HEK293 (cell line): Measurements from ENCODE around the gene PACS1.

ENCODE experiments used
- ATF2 ChIP-seq: fragments of 450-650 bp; formaldehyde crosslinking; IDR thresholded peaks from 2 replicates; pipeline ENCODE4 v1.5.1; 2016; ENCODE audit warnings: missing biosample characterization, missing genetic modification characterization, low read depth
- EGR2 ChIP-seq: fragments of 450-650 bp; formaldehyde crosslinking; IDR thresholded peaks from 2 replicates; pipeline ENCODE4 v1.5.1; 2016; ENCODE audit warnings: low read depth, missing biosample characterization, missing genetic modification characterization
- GFI1B ChIP-seq: fragments of 450-650 bp; formaldehyde crosslinking; IDR thresholded peaks from 2 replicates; pipeline ENCODE4 v1.5.1; 2016; ENCODE audit warnings: missing biosample characterization, missing genetic modification characterization
- MZF1 ChIP-seq: fragments of 450-650 bp; formaldehyde crosslinking; IDR thresholded peaks from 2 replicates; pipeline ENCODE4 v1.5.1; 2017; ENCODE audit warnings: missing biosample characterization, missing genetic modification characterization, borderline replicate concordance
- ZNF146 ChIP-seq: fragments of 450-650 bp; formaldehyde crosslinking; IDR thresholded peaks from 2 replicates; pipeline ENCODE4 v1.5.1; 2016; ENCODE audit warnings: missing biosample characterization, missing genetic modification characterization
- ZNF23 ChIP-seq: fragments of 450-650 bp; formaldehyde crosslinking; IDR thresholded peaks from 2 replicates; pipeline ENCODE4 v1.5.1; 2016; ENCODE audit warnings: missing biosample characterization, missing genetic modification characterization, borderline replicate concordance
- ZNF670 ChIP-seq: fragments of 450-650 bp; formaldehyde crosslinking; IDR thresholded peaks from 2 replicates; pipeline ENCODE4 v1.5.1; 2016; ENCODE audit warnings: missing biosample characterization, missing genetic modification characterization, low read depth
- ZNF843 ChIP-seq: fragments of 450-650 bp; formaldehyde crosslinking; IDR thresholded peaks from 2 replicates; pipeline ENCODE4 v1.5.1; 2016; ENCODE audit warnings: missing biosample characterization, missing genetic modification characterization
- TF ChIP-seq, protein P1 (sequence below): fragments of 450-650 bp; formaldehyde crosslinking; IDR thresholded peaks from 2 replicates; pipeline ENCODE4 v1.5.1; 2016; ENCODE audit warnings: missing biosample characterization, missing genetic modification characterization
- TF ChIP-seq, protein P2 (sequence below): fragments of 450-650 bp; formaldehyde crosslinking; IDR thresholded peaks from 2 replicates; pipeline ENCODE4 v1.5.1; 2016; ENCODE audit warnings: missing biosample characterization, missing genetic modification characterization
- TF ChIP-seq, protein P3 (sequence below): fragments of 450-650 bp; formaldehyde crosslinking; IDR thresholded peaks from 2 replicates; pipeline ENCODE4 v1.5.1; 2016; ENCODE audit warnings: missing biosample characterization, missing genetic modification characterization
- TF ChIP-seq, protein P4 (sequence below): fragments of 450-650 bp; formaldehyde crosslinking; IDR thresholded peaks from 2 replicates; pipeline ENCODE4 v1.5.1; 2016; ENCODE audit warnings: missing biosample characterization, missing genetic modification characterization, borderline replicate concordance
- TF ChIP-seq, protein P5 (sequence below): sonication (generic); formaldehyde crosslinking; IDR thresholded peaks from 2 replicates; pipeline ENCODE4 v1.8.1; 2022; ENCODE audit warnings: mild to moderate bottlenecking, moderate library complexity, missing genetic modification reagents
- TF ChIP-seq, protein P6 (sequence below): fragments of 450-650 bp; formaldehyde crosslinking; IDR thresholded peaks from 2 replicates; pipeline ENCODE4 v1.5.1; 2016; ENCODE audit warnings: missing biosample characterization, missing genetic modification characterization

DNA sequence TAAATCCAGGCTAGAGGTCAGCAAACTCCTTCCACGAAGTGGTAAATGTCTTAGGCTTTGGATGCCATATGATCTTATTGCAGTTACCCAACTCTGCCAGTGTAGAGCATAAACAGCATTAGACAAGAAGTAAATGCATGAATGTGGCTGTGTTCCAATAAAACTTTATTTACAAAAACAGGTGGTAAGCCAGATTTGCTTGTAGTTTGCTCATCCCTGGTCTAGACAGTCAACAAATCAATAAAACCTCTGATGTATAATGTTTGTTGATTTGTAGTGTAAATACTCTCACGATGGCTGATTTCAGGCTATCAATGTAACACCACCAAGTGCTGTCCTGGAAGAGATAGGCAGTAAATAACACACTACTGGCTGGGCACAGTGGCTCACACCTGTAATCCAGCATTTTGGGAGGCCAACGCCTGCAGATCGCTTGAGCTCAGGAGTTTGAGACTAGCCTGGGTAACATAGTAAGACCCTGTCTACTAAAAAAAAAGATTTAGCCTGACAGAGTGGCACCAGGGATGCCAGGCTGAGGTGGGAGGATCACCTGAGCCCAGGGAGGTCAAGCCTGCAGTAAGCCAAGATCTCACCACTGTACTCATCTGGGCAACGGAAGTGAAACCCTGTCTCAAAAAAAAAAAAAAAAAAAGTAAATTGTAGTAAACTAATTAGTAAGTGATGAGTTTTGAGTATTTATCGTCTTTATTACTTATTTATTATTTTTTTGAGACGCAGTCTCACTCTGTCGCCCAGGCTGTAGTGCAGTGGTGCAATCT is 36.9 kb upstream of the PACS1 start:
- TF ChIP-seq, protein P1, sequence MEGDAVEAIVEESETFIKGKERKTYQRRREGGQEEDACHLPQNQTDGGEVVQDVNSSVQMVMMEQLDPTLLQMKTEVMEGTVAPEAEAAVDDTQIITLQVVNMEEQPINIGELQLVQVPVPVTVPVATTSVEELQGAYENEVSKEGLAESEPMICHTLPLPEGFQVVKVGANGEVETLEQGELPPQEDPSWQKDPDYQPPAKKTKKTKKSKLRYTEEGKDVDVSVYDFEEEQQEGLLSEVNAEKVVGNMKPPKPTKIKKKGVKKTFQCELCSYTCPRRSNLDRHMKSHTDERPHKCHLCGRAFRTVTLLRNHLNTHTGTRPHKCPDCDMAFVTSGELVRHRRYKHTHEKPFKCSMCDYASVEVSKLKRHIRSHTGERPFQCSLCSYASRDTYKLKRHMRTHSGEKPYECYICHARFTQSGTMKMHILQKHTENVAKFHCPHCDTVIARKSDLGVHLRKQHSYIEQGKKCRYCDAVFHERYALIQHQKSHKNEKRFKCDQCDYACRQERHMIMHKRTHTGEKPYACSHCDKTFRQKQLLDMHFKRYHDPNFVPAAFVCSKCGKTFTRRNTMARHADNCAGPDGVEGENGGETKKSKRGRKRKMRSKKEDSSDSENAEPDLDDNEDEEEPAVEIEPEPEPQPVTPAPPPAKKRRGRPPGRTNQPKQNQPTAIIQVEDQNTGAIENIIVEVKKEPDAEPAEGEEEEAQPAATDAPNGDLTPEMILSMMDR (tag by site-specific recombination): no peak
- TF ChIP-seq MZF1: no peak
- no peak for TF ChIP-seq ZNF23 (tag by site-specific recombination)
- TF ChIP-seq, protein P2, sequence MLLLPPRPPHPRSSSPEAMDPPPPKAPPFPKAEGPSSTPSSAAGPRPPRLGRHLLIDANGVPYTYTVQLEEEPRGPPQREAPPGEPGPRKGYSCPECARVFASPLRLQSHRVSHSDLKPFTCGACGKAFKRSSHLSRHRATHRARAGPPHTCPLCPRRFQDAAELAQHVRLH (tag by site-specific recombination): no peak
- TF ChIP-seq, protein P3, sequence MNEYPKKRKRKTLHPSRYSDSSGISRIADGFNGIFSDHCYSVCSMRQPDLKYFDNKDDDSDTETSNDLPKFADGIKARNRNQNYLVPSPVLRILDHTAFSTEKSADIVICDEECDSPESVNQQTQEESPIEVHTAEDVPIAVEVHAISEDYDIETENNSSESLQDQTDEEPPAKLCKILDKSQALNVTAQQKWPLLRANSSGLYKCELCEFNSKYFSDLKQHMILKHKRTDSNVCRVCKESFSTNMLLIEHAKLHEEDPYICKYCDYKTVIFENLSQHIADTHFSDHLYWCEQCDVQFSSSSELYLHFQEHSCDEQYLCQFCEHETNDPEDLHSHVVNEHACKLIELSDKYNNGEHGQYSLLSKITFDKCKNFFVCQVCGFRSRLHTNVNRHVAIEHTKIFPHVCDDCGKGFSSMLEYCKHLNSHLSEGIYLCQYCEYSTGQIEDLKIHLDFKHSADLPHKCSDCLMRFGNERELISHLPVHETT (tag by site-specific recombination): no peak
- TF ChIP-seq ATF2 (tag by site-specific recombination): no peak
- no peak for TF ChIP-seq GFI1B (tag by site-specific recombination)
- TF ChIP-seq, protein P4, sequence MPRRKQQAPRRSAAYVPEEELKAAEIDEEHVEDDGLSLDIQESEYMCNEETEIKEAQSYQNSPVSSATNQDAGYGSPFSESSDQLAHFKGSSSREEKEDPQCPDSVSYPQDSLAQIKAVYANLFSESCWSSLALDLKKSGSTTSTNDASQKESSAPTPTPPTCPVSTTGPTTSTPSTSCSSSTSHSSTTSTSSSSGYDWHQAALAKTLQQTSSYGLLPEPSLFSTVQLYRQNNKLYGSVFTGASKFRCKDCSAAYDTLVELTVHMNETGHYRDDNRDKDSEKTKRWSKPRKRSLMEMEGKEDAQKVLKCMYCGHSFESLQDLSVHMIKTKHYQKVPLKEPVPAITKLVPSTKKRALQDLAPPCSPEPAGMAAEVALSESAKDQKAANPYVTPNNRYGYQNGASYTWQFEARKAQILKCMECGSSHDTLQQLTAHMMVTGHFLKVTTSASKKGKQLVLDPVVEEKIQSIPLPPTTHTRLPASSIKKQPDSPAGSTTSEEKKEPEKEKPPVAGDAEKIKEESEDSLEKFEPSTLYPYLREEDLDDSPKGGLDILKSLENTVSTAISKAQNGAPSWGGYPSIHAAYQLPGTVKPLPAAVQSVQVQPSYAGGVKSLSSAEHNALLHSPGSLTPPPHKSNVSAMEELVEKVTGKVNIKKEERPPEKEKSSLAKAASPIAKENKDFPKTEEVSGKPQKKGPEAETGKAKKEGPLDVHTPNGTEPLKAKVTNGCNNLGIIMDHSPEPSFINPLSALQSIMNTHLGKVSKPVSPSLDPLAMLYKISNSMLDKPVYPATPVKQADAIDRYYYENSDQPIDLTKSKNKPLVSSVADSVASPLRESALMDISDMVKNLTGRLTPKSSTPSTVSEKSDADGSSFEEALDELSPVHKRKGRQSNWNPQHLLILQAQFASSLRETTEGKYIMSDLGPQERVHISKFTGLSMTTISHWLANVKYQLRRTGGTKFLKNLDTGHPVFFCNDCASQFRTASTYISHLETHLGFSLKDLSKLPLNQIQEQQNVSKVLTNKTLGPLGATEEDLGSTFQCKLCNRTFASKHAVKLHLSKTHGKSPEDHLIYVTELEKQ (tag by site-specific recombination): no peak
- no peak for TF ChIP-seq ZNF670
- no peak for TF ChIP-seq ZNF843 (tag by site-specific recombination)
- TF ChIP-seq, protein P5, sequence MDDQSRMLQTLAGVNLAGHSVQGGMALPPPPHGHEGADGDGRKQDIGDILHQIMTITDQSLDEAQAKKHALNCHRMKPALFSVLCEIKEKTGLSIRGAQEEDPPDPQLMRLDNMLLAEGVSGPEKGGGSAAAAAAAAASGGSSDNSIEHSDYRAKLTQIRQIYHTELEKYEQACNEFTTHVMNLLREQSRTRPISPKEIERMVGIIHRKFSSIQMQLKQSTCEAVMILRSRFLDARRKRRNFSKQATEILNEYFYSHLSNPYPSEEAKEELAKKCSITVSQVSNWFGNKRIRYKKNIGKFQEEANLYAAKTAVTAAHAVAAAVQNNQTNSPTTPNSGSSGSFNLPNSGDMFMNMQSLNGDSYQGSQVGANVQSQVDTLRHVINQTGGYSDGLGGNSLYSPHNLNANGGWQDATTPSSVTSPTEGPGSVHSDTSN (CRISPR knock-in tag): no peak
- TF ChIP-seq EGR2: no peak
- TF ChIP-seq ZNF146: no peak
- TF ChIP-seq, protein P6, sequence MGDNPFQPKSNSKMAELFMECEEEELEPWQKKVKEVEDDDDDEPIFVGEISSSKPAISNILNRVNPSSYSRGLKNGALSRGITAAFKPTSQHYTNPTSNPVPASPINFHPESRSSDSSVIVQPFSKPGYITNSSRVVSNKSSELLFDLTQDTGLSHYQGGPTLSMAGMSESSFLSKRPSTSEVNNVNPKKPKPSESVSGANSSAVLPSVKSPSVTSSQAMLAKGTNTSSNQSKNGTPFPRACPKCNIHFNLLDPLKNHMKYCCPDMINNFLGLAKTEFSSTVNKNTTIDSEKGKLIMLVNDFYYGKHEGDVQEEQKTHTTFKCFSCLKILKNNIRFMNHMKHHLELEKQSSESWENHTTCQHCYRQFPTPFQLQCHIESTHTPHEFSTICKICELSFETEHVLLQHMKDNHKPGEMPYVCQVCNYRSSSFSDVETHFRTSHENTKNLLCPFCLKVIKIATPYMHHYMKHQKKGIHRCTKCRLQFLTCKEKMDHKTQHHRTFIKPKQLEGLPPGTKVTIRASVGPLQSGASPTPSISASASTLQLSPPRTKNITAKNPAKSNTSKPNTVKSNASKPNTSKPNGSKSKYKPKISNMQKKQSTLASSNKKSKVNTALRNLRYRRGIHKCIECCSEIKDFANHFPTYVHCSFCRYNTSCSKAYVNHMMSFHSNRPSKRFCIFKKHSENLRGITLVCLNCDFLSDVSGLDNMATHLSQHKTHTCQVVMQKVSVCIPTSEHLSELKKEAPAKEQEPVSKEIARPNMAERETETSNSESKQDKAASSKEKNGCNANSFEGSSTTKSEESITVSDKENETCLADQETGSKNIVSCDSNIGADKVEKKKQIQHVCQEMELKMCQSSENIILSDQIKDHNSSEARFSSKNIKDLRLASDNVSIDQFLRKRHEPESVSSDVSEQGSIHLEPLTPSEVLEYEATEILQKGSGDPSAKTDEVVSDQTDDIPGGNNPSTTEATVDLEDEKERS (tag by site-specific recombination): no peak
